H1 (cell line): ENCODE data around the gene INPP4B. TPM values are rescaled to one million over a fixed set of nuclear protein-coding genes. Genes with fewer than 3 reads are reported as not detected.

ENCODE experiments used
- CTCF ChIA-PET: fragments of 300-600 bp; sonication (Branson Sonifier 250); formaldehyde crosslinking; loops from one replicate; lab custom pipeline; 2021; ENCODE audit not compliant: partially characterized antibody; lab: Charles Lee
- POLR2A ChIA-PET: fragments of 300-600 bp; sonication (Branson Sonifier 250); formaldehyde crosslinking; loops from one replicate; lab custom pipeline; 2021; ENCODE audit warnings: inconsistent platforms; ENCODE audit not compliant: partially characterized antibody; lab: Charles Lee
- DNase-seq, 2 experiments: peaks; one replicate each; pipeline versions ENCODE4 v3.0.0 to v3.0.0-alpha.2; 2010 to 2022; ENCODE audit warnings: low spot score in 2 of 2, low read depth in 1 of 2, mixed read lengths in 1 of 2
- FAIRE-seq: peaks from 2 replicates; lab custom pipeline; 2011; peaks lifted over from hg19 to GRCh38; lab: Jason Lieb, UNC
- H2AFZ ChIP-seq: 2 replicates; pipeline ENCODE4 v1.8.1; 2012; ENCODE audit warnings: low read length, inconsistent platforms
- H2AK5ac ChIP-seq: 2 replicates; pipeline ENCODE4 v1.6.1; 2013; ENCODE audit warnings: low read depth, low read length
- H2BK120ac ChIP-seq: replicated peaks from 2 replicates; pipeline ENCODE3; 2013; ENCODE audit warnings: low read depth, low read length, inconsistent platforms
- H2BK12ac ChIP-seq: 2 replicates; pipeline ENCODE4 v1.6.1; 2013; ENCODE audit warnings: low read depth, low read length
- H2BK15ac ChIP-seq: 2 replicates; pipeline ENCODE4 v1.6.1; 2013; ENCODE audit warnings: low read length
- H2BK20ac ChIP-seq: 2 replicates; pipeline ENCODE4 v1.6.1; 2013; ENCODE audit warnings: low read length
- H2BK5ac ChIP-seq: 2 replicates; pipeline ENCODE4 v1.6.1; 2013; ENCODE audit warnings: low read depth, low read length
- H3K14ac ChIP-seq: 2 replicates; pipeline ENCODE4 v1.6.1; 2013; ENCODE audit warnings: inconsistent platforms; ENCODE audit not compliant: insufficient read length
- H3K18ac ChIP-seq: 2 replicates; pipeline ENCODE4 v1.6.1; 2013; ENCODE audit warnings: low read length; ENCODE audit errors: extremely low read depth
- H3K23ac ChIP-seq: 2 replicates; pipeline ENCODE4 v1.6.1; 2013; ENCODE audit warnings: inconsistent platforms; ENCODE audit not compliant: insufficient read length
- H3K23me2 ChIP-seq: 2 replicates; pipeline ENCODE4 v1.6.1; 2013; ENCODE audit warnings: low read depth, low read length
- H3K27ac ChIP-seq: 2 replicates; pipeline ENCODE4 v1.6.1; 2011; ENCODE audit warnings: low read depth, low read length, inconsistent platforms
- H3K27me3 ChIP-seq, 4 experiments: replicated peaks in 1 of 4; 1 replicate in 1 of 4; 2 replicates in 3 of 4; pipeline versions ENCODE4 v1.6.1 to v1.8.1; 2011 to 2013; ENCODE audit warnings: low read length in 3 of 4, mild to moderate bottlenecking in 3 of 4, inconsistent platforms in 2 of 4, mixed read lengths in 2 of 4, moderate library complexity in 1 of 4; ENCODE audit not compliant: control insufficient read depth in 3 of 4, insufficient read depth in 3 of 4; ENCODE audit errors: extremely low read depth in 1 of 4
- H3K36me3 ChIP-seq, 4 experiments: 2 replicates each; pipeline versions ENCODE4 v1.6.1 to v1.8.1; 2011 to 2013; ENCODE audit warnings: mild to moderate bottlenecking in 4 of 4, low read length in 3 of 4, moderate library complexity in 2 of 4, control low read depth in 1 of 4, inconsistent platforms in 1 of 4; ENCODE audit not compliant: insufficient read depth in 4 of 4, control insufficient read depth in 2 of 4
- H3K4ac ChIP-seq: replicated peaks from 2 replicates; pipeline ENCODE3; 2013; ENCODE audit warnings: low read length, low read depth, mixed read lengths, inconsistent platforms; ENCODE audit not compliant: insufficient read length
- H3K4me1 ChIP-seq, 4 experiments: replicated peaks in 1 of 4; 1 replicate in 1 of 4; 2 replicates in 3 of 4; pipeline versions ENCODE4 v1.6.1 to v1.8.1; 2011 to 2013; ENCODE audit warnings: low read length in 3 of 4, inconsistent platforms in 2 of 4, mixed read lengths in 1 of 4; ENCODE audit not compliant: insufficient read depth in 4 of 4, control insufficient read depth in 3 of 4
- H3K4me2 ChIP-seq, 2 experiments: 2 replicates each; pipeline versions ENCODE4 v1.6.1 to v1.8.1; 2011 to 2013; ENCODE audit warnings: low read depth in 2 of 2, low read length in 2 of 2, control low read depth in 1 of 2, inconsistent platforms in 1 of 2, mild to moderate bottlenecking in 1 of 2; ENCODE audit not compliant: insufficient read depth in 1 of 2
- H3K4me3 ChIP-seq, 4 experiments: fragments of 200-600, 300-600 bp in 1 of 4; sonication (generic), shearing (Covaris generic), sonication (Bioruptor Twin) in 1 of 4; 2 replicates each; pipeline versions ENCODE4 v1.5.1 to v1.8.1; 2011 to 2016; ENCODE audit warnings: low read length in 4 of 4, low read depth in 3 of 4, control low read depth in 2 of 4, inconsistent platforms in 2 of 4, mild to moderate bottlenecking in 2 of 4, mixed read lengths in 1 of 4, moderate library complexity in 1 of 4; ENCODE audit not compliant: insufficient read depth in 2 of 4; ENCODE audit errors: extremely low read depth in 1 of 4
- H3K56ac ChIP-seq: replicated peaks from 2 replicates; pipeline ENCODE3; 2013; ENCODE audit warnings: low read depth, mild to moderate bottlenecking, mixed read lengths, low read length, inconsistent platforms; ENCODE audit not compliant: insufficient read length
- H3K79me1 ChIP-seq: 2 replicates; pipeline ENCODE4 v1.6.1; 2013; ENCODE audit warnings: low read depth, low read length, control low read depth
- H3K79me2 ChIP-seq, 2 experiments: 2 replicates each; pipeline versions ENCODE4 v1.6.1 to v1.8.1; 2012 to 2013; ENCODE audit warnings: low read length in 2 of 2, mild to moderate bottlenecking in 2 of 2, inconsistent platforms in 1 of 2; ENCODE audit not compliant: insufficient read depth in 2 of 2, control insufficient read depth in 1 of 2
- H3K9ac ChIP-seq, 4 experiments: replicated peaks in 1 of 4; 1 replicate in 1 of 4; 2 replicates in 3 of 4; pipeline versions ENCODE4 v1.6.1 to v1.8.1; 2011 to 2013; ENCODE audit warnings: low read depth in 3 of 4, low read length in 3 of 4, control low read depth in 2 of 4, mild to moderate bottlenecking in 2 of 4, moderate library complexity in 2 of 4, inconsistent platforms in 1 of 4; ENCODE audit errors: extremely low read depth in 1 of 4
- H3K9me3 ChIP-seq, 2 experiments: 2 replicates each; pipeline versions ENCODE4 v1.6.1 to v1.8.1; 2012 to 2013; ENCODE audit warnings: mild to moderate bottlenecking in 2 of 2, moderate library complexity in 2 of 2, control low read depth in 1 of 2, inconsistent platforms in 1 of 2, low read depth in 1 of 2, low read length in 1 of 2, mixed read lengths in 1 of 2; ENCODE audit not compliant: insufficient read depth in 2 of 2
- H4K20me1 ChIP-seq, 2 experiments: replicated peaks in 1 of 2; 2 replicates each; pipeline versions ENCODE3 to v1.8.1; 2011 to 2013; ENCODE audit warnings: inconsistent platforms in 2 of 2, low read length in 2 of 2, mild to moderate bottlenecking in 1 of 2; ENCODE audit not compliant: insufficient read depth in 2 of 2, control insufficient read depth in 1 of 2
- H4K5ac ChIP-seq: 2 replicates; pipeline ENCODE4 v1.6.1; 2013; ENCODE audit warnings: low read length, low read depth, mixed read lengths, inconsistent platforms; ENCODE audit not compliant: insufficient read length
- H4K8ac ChIP-seq: 2 replicates; pipeline ENCODE4 v1.8.0; 2013; ENCODE audit warnings: mild to moderate bottlenecking, moderate library complexity, low read length, inconsistent platforms; ENCODE audit not compliant: insufficient read depth; ENCODE audit errors: extremely low read depth
- H4K91ac ChIP-seq: replicated peaks from 2 replicates; pipeline ENCODE3; 2013; ENCODE audit warnings: low read length, mixed read lengths, inconsistent platforms; ENCODE audit not compliant: insufficient read length
- ASH2L ChIP-seq: fragments of 200-600, 300-600 bp; sonication (generic); IDR thresholded peaks from one replicate; pipeline ENCODE4 v1.7.1; 2017; ENCODE audit warnings: low read length
- CHD2 ChIP-seq: IDR thresholded peaks from 2 replicates; pipeline ENCODE4 v1.6.1; 2012; ENCODE audit warnings: low read length, improper control_type of control experiment
- JUND ChIP-seq: IDR thresholded peaks from 2 replicates; pipeline ENCODE4 v1.6.1; 2011; ENCODE audit warnings: mild to moderate bottlenecking, improper control_type of control experiment, low read length
- MAFK ChIP-seq: IDR thresholded peaks from 2 replicates; pipeline ENCODE4 v1.6.1; 2012; ENCODE audit warnings: low read depth, mild to moderate bottlenecking, improper control_type of control experiment, low read length
- NANOG ChIP-seq: IDR thresholded peaks from 2 replicates; pipeline ENCODE4 v1.6.1; 2011; ENCODE audit warnings: low read length, low read depth, mild to moderate bottlenecking, inconsistent platforms; ENCODE audit not compliant: insufficient read depth, poor library complexity, severe bottlenecking
- POLR2AphosphoS5 ChIP-seq: IDR thresholded peaks from 2 replicates; pipeline ENCODE4 v1.6.1; 2011; ENCODE audit warnings: low read depth, low read length
- RFX5 ChIP-seq: IDR thresholded peaks from 2 replicates; pipeline ENCODE4 v1.6.1; 2011; ENCODE audit warnings: low read depth, low read length, improper control_type of control experiment, borderline replicate concordance
- RNF2 ChIP-seq: fragments of 200-900, 300-1000 bp; sonication (generic); IDR thresholded peaks from 2 replicates; pipeline ENCODE4 v1.7.1; 2016; ENCODE audit warnings: borderline replicate concordance, low read depth, mild to moderate bottlenecking, antibody characterized with exemption, low read length; ENCODE audit not compliant: poor library complexity, severe bottlenecking; ENCODE audit errors: missing control alignments
- SIRT6 ChIP-seq: IDR thresholded peaks from one replicate; pipeline ENCODE4 v1.7.1; 2012; ENCODE audit warnings: low read length, inconsistent platforms
- TCF12 ChIP-seq: IDR thresholded peaks from 2 replicates; pipeline ENCODE4 v1.6.1; 2011; ENCODE audit warnings: low read depth, mild to moderate bottlenecking, low read length
- TEAD4 ChIP-seq: IDR thresholded peaks from 2 replicates; pipeline ENCODE4 v1.6.1; 2012; ENCODE audit warnings: low read depth, low read length, inconsistent platforms, mixed read lengths
- WGBS, 2 experiments: shearing (Covaris generic) in 1 of 2; methylation state at CpG; one replicate each; pipeline versions ENCODE4 v1.1.6 to v1.1.7; 2013 to 2015; ENCODE audit warnings: low lambda C conversion rate in 2 of 2, mixed read lengths in 2 of 2, inconsistent platforms in 1 of 2, low coverage in 1 of 2, missing lambda C conversion rate in 1 of 2; ENCODE audit not compliant: insufficient replicate concordance in 2 of 2, insufficient coverage in 1 of 2, insufficient read length in 1 of 2; ENCODE audit errors: extremely low coverage in 1 of 2, missing lambda C conversion rate in 1 of 2; 5-methylcytosine and 5-hydroxymethylcytosine counted together
- polyA plus RNA-seq, 7 experiments: library from polyadenylated mRNA; depleted of rRNA in 3 of 7; stranded (reverse) in 5 of 7; unstranded in 2 of 7; fragments of >200 nt in 5 of 7; fragments of 200-250 nt in 2 of 7; gene quantifications; 1 replicate in 5 of 7; 2 replicates in 1 of 7; 4 replicates in 1 of 7; pipeline versions ENCODE4 v1.2.1 to v1.2.3, GENCODE V29; 2011 to 2013; ENCODE audit warnings: missing spikeins in 2 of 7, mixed read lengths in 2 of 7
- total RNA-seq: library from RNA; stranded (reverse); fragmentation: NEBNext Ultra II Directional; extraction: Animal tissue kit (Norgen Biotek cat#: 25700); gene quantifications from 2 replicates; pipeline ENCODE4 v1.2.1, GENCODE V29; 2021
- TF ChIP-seq, protein P1 (sequence below): IDR thresholded peaks from 2 replicates; pipeline ENCODE4 v1.6.1; 2011; ENCODE audit warnings: low read length, improper control_type of control experiment
- TF ChIP-seq, protein P2 (sequence below): IDR thresholded peaks from 2 replicates; pipeline ENCODE4 v1.6.1; 2012; ENCODE audit warnings: inconsistent platforms

Gene INPP4B
- total and polyA plus RNA-seq, 2 of the 8 experiments (the other 6 are each of a cell fraction or from before 2014, with no cell fraction given), result 0.11 to 0.54 TPM

DNA sequence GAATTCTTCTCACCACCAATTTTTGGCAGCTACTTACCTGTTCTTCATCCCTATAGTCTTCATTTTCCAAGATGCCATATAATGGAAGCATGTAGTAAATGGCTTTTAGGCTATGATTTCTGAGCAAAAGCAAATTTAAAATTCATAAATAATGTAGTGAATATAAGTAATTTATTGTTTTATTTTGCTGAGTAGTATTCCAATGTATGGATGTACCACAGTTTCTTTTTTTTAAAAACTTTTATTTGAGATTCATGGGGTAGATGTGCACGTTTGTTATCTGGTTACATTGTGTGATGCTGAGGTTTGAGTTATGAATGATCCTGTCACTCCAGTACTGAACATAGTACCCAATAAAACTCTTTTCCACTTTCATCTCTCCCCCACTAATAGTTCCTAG is 840.6 kb downstream of the INPP4B start:
- Histone ChIP-seq H2BK5ac (no peak overlapping the region), H4K8ac (no peak overlapping the region), H3K79me2 (no peaks in the 10 kb centered on the region), H2BK15ac (no peak overlapping the region), H3K4me3 (no peak overlapping the region), H3K4me1 (no peaks in the 10 kb centered on the region), H4K5ac (no peak overlapping the region), H2BK120ac (no peak overlapping the region), H3K4me2 (no peak overlapping the region), H2BK12ac (no peak overlapping the region), H4K91ac (no peak overlapping the region), H3K36me3 (no peaks in the 10 kb centered on the region), H3K27ac (no peak overlapping the region), H3K56ac (no peak overlapping the region), H3K23ac (no peak overlapping the region), H3K18ac (no peak overlapping the region), H3K9me3 (peaks cover 5% of the 10 kb centered on the region in 2 experiments; a peak in 2 of 4 replicates), H2AFZ (no peak overlapping the region), H4K20me1 (no peaks in the 10 kb centered on the region), H3K79me1 (no peaks in the 10 kb centered on the region), H3K4ac (no peak overlapping the region), H3K9ac (no peak overlapping the region), H3K27me3 (peaks cover 0 to 1% (median 0%) of the 10 kb centered on the region in 4 experiments; a peak in 1 of 7 replicates), H2AK5ac (no peak overlapping the region), H3K23me2 (no peaks in the 10 kb centered on the region), H2BK20ac (no peak overlapping the region), H3K14ac (no peak overlapping the region)
- no peak for DNase-seq
- WGBS, 2 experiments, result 100% methylated on average over 1 of the region's 1 CpG; no CpG with 5 or more reads in 1 of the 2 experiments
- ChIA-PET CTCF (no interaction called here), POLR2A (no interaction called here)
- TF ChIP-seq JUND (no peak), NANOG (no peak), MAFK (no peak), CHD2 (no peak), POLR2AphosphoS5 (no peak), RNF2 (no peak), TEAD4 (no peak), RFX5 (no peak), TCF12 (no peak), ASH2L (no peak), SIRT6 (no peak)
- TF ChIP-seq, protein P1, sequence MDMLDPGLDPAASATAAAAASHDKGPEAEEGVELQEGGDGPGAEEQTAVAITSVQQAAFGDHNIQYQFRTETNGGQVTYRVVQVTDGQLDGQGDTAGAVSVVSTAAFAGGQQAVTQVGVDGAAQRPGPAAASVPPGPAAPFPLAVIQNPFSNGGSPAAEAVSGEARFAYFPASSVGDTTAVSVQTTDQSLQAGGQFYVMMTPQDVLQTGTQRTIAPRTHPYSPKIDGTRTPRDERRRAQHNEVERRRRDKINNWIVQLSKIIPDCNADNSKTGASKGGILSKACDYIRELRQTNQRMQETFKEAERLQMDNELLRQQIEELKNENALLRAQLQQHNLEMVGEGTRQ, result no peak
- TF ChIP-seq, protein P2, sequence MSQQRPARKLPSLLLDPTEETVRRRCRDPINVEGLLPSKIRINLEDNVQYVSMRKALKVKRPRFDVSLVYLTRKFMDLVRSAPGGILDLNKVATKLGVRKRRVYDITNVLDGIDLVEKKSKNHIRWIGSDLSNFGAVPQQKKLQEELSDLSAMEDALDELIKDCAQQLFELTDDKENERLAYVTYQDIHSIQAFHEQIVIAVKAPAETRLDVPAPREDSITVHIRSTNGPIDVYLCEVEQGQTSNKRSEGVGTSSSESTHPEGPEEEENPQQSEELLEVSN, result no peak
- no peak for FAIRE-seq
